Endothelial cell of umbilical vein (primary cell): ENCODE results near the gene NUP214. TPM values are rescaled to one million over a fixed set of nuclear protein-coding genes. Genes with fewer than 3 reads are reported as not detected.

Experiments
- BruUV-seq: library from RNA; stranded (reverse); fragments of 400-500 nt; replicated peaks from 2 replicates; lab custom pipeline; 2021; lab: Mats Ljungman, UMichigan
- CTCF ChIA-PET: fragments of 300-600, 350-600 bp; sonication (Branson Sonifier 250); formaldehyde crosslinking; loops from one replicate; lab custom pipeline; 2021; ENCODE audit warnings: antibody characterized with exemption, inconsistent platforms; lab: Charles Lee
- POLR2A ChIA-PET: fragments of 300-600, 350-600 bp; sonication (Branson Sonifier 250); formaldehyde crosslinking; loops from one replicate; lab custom pipeline; 2021; ENCODE audit warnings: antibody characterized with exemption, inconsistent platforms; lab: Charles Lee
- DNase-seq: peaks from one replicate; pipeline ENCODE4 v3.0.0-alpha.2; 2011; ENCODE audit warnings: low read depth, low spot score
- FAIRE-seq: peaks from 2 replicates; lab custom pipeline; 2011; peaks lifted over from hg19 to GRCh38; lab: Jason Lieb, UNC
- H2AFZ ChIP-seq: 2 replicates; pipeline ENCODE4 v1.6.0; 2012; ENCODE audit warnings: low read depth, low read length, control low read depth, inconsistent platforms
- H3K27ac ChIP-seq: 2 replicates; pipeline ENCODE4 v1.5.1; 2011; ENCODE audit warnings: low read depth, mild to moderate bottlenecking, control low read depth, low read length, moderate library complexity; ENCODE audit not compliant: insufficient read depth
- H3K27me3 ChIP-seq, 2 experiments: 2 replicates each; pipeline versions ENCODE4 v1.6.0 to v1.6.1; 2011; ENCODE audit warnings: low read length in 2 of 2, mixed read lengths in 1 of 2; ENCODE audit not compliant: control insufficient read depth in 2 of 2, insufficient read depth in 2 of 2
- H3K36me3 ChIP-seq, 2 experiments: 2 replicates in 1 of 2; 3 replicates in 1 of 2; pipeline ENCODE4 v1.5.1; 2011; ENCODE audit warnings: low read length in 2 of 2, mild to moderate bottlenecking in 1 of 2, moderate library complexity in 1 of 2; ENCODE audit not compliant: control insufficient read depth in 2 of 2, insufficient read depth in 2 of 2; ENCODE audit errors: extremely low read depth in 1 of 2
- H3K4me1 ChIP-seq: 3 replicates; pipeline ENCODE4 v1.5.1; 2011; ENCODE audit warnings: mild to moderate bottlenecking, low read length; ENCODE audit not compliant: control insufficient read depth, insufficient read depth; ENCODE audit errors: extremely low read depth
- H3K4me2 ChIP-seq: 2 replicates; pipeline ENCODE4 v1.6.1; 2011; ENCODE audit warnings: low read length, control low read depth, mixed read lengths; ENCODE audit not compliant: insufficient read depth
- H3K4me3 ChIP-seq, 3 experiments: fragments of 200-600 bp in 1 of 3; sonication (generic), shearing (Covaris generic) in 1 of 3; replicated peaks in 1 of 3; 2 replicates each; pipeline ENCODE4 v1.5.1; 2011 to 2016; ENCODE audit warnings: control low read depth in 3 of 3, low read length in 3 of 3, mild to moderate bottlenecking in 2 of 3, inconsistent platforms in 1 of 3, low read depth in 1 of 3, moderate library complexity in 1 of 3; ENCODE audit not compliant: insufficient read depth in 1 of 3
- H3K79me2 ChIP-seq: 2 replicates; pipeline ENCODE4 v1.6.0; 2012; ENCODE audit warnings: low read length, inconsistent platforms; ENCODE audit not compliant: control insufficient read depth, insufficient read depth
- H3K9ac ChIP-seq: replicated peaks from 2 replicates; pipeline ENCODE3; 2011; ENCODE audit warnings: low read length, control low read depth; ENCODE audit not compliant: insufficient read depth; ENCODE audit errors: extremely low read depth
- H3K9me1 ChIP-seq: replicated peaks from 3 replicates; pipeline ENCODE4 v1.6.0; 2011; ENCODE audit warnings: mild to moderate bottlenecking, low read length; ENCODE audit not compliant: control insufficient read depth, insufficient read depth; ENCODE audit errors: extremely low read depth
- H3K9me3 ChIP-seq: replicated peaks from 2 replicates; pipeline ENCODE4 v1.5.1; 2012; ENCODE audit warnings: low read length, inconsistent platforms; ENCODE audit not compliant: control insufficient read depth, insufficient read depth
- H4K20me1 ChIP-seq: replicated peaks from 2 replicates; pipeline ENCODE3; 2011; ENCODE audit warnings: mild to moderate bottlenecking, low read length; ENCODE audit not compliant: control insufficient read depth, insufficient read depth; ENCODE audit errors: extremely low read depth
- CTCF ChIP-seq, 2 donors: IDR thresholded peaks; 1 replicate in 1 of 2; 2 replicates in 1 of 2; pipeline ENCODE4 v1.5.1; 2011; ENCODE audit warnings: low read length in 2 of 2, mild to moderate bottlenecking in 2 of 2, moderate library complexity in 2 of 2, control low read depth in 1 of 2, inconsistent platforms in 1 of 2, low read depth in 1 of 2; ENCODE audit not compliant: insufficient read depth in 1 of 2; ENCODE audit errors: extremely low read depth in 1 of 2
- GATA2 ChIP-seq: IDR thresholded peaks from 2 replicates; pipeline ENCODE4 v1.7.0; 2011; ENCODE audit warnings: low read depth, mild to moderate bottlenecking, moderate library complexity, mixed read lengths, low read length; ENCODE audit not compliant: insufficient read length, insufficient read depth
- POLR2AphosphoS5 ChIP-seq: IDR thresholded peaks from 2 replicates; pipeline ENCODE4 v1.6.1; 2012; ENCODE audit warnings: low read depth, mild to moderate bottlenecking, control low read depth, low read length, moderate library complexity; ENCODE audit not compliant: insufficient read depth
- dilution Hi-C: fragments of 300-500 bp; cut with MboI; formaldehyde crosslinking; loops from one replicate; pipeline ENCODE4 v1.15.0; 2019; ENCODE audit warnings: low sequenced_read_pairs; ENCODE audit not compliant: extremely low pct_ligation_motif_present
- intact Hi-C: fragments of 100-400 bp; cut with micrococcal nuclease; formaldehyde crosslinking; loops from one replicate; pipeline ENCODE4 v1.10.0; 2022
- polyA plus RNA-seq, 4 experiments: library from polyadenylated mRNA; depleted of rRNA in 3 of 4; stranded (reverse) in 3 of 4; unstranded in 1 of 4; fragments of >200 nt; gene quantifications; 2 replicates each; pipeline versions ENCODE4 v1.2.1 to v1.2.3, GENCODE V29; 2011 to 2012; ENCODE audit warnings: missing spikeins in 1 of 4
- total RNA-seq: library from RNA; stranded (reverse); gene quantifications from 2 replicates; pipeline ENCODE4 v1.2.3, GENCODE V29; 2021

The NUP214 gene
- total and polyA plus RNA-seq, 2 donors (not counting 3 experiments of a cell fraction or from before 2014, with no cell fraction given), result 28.7 to 65.9 TPM

DNA sequence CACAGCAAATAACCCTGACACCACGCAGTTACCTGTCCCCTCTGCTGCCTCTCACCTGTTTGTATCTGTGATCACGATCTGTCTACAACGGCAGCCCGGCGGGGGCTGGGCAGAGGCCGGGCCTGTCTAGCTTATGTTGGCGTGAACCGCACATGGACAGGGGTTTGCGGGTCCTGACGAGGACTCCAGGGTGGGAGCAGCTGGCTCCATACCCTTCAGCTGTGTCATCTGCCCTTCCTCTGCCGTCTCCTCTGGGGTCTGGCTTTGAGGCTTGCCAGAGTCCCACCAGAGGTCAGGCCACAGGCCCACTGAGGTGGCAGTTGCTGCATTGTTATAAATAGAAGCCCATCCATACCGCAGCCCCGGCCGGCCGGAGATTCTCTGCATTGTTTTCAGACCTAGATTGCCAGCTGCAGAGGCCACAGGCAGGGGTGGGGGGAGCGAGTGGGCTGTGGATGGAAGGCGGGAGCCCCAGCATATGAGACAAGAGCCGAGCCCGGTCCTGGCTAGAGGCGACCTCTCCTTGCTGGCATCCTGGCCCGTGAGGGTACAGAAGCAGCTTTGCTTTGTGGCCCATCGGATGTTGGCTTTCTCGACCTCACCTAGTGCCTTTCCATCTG lies 113.1 kb downstream of the NUP214 start:
- H3K4me1 ChIP-seq, result peaks cover 32% of the 10 kb centered on the region
- H3K4me3 ChIP-seq, result no peak overlapping the region
- H3K36me3 ChIP-seq, result peaks cover 0 to 12% of the 10 kb centered on the region in 2 experiments
- peak; percentile 34 for TF ChIP-seq GATA2
- peak; percentile 31 for TF ChIP-seq POLR2AphosphoS5
- TF ChIP-seq CTCF (IDR thresholded peaks at IDR 0.05; ENCODE audit: extremely low read depth in 1 of 2, insufficient read depth in 1 of 2, low read depth in 1 of 2, low read length in 2 of 2), result no peak
- H3K27me3 ChIP-seq, result no peaks in the 10 kb centered on the region
- peak overlapping the region; percentile 97 for H3K27ac ChIP-seq
- H3K4me2 ChIP-seq, result peak overlapping the region; percentile 56
- H2AFZ ChIP-seq, result peak overlapping the region; percentile 38
- FAIRE-seq, result peak; percentile 74
- no peaks in the 10 kb centered on the region for H3K9me3 ChIP-seq
- ChIA-PET CTCF (interaction anchor here (1.3 to 2.3 kb wide), 4 partner anchors 11 to 98 kb away, joined by 3 to 13 read pairs (median 8); partner anchors contain the start of gene FAM78A), POLR2A (interaction anchor here (1.2 to 1.6 kb wide), 2 partner anchors 22 to 24 kb away, joined by 5 to 7 read pairs; no protein-coding TSS in a partner anchor)
- no peaks in the 10 kb centered on the region for H3K9me1 ChIP-seq
- BruUV-seq, result no TSS peak
- intact Hi-C loops, result loop anchor here (1.0 kb wide), 5 partner anchors 23 to 121 kb away; no protein-coding TSS in a partner anchor
- H3K9ac ChIP-seq, result peak overlapping the region; percentile 83
- peak; percentile 90 for DNase-seq
- dilution Hi-C loops, result no loop called here
- H4K20me1 ChIP-seq, result no peaks in the 10 kb centered on the region
- H3K79me2 ChIP-seq, result no peaks in the 10 kb centered on the region
